ENCODE measurements around the gene ACVR2A.

DNA sequence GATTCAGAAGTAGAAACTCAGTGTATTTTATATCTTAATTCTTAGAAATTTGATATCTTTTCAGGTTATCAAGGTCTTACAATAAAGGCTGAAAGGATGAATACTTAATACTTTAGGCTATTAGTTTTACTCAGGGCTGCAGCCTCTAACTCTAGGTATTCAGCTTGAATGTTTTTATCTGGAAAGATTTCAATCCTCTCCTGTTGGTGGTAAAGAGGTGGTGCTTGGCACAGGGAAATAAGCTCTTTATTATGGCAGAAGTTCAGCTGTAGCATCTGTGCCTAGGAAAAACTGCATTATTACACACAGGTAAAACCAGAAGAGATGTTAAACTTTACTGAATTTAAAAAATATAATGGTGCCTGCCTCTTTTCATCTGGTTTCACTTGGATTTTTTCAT, 11.1 kb downstream of the ACVR2A start:
- TF ChIP-seq EZH2 (IDR thresholded peaks at IDR 0.05; ENCODE audit: insufficient read depth, poor library complexity, severe bottlenecking) (no peak), EZH2phosphoT487 (IDR thresholded peaks at IDR 0.05; ENCODE audit: insufficient read depth, low read depth) (no peak)
